KOPT-K1 (cell line): ENCODE data around the gene PTMS.

Experiments used
- H3K27ac ChIP-seq: fragments of 200-600 bp; sonication (generic); 2 replicates; pipeline ENCODE4 v1.5.1; 2016; ENCODE audit warnings: antibody characterized with exemption, mild to moderate bottlenecking, low read depth, low read length; ENCODE audit not compliant: poor library complexity, severe bottlenecking
- H3K36me3 ChIP-seq: fragments of 200-600 bp; sonication (generic); 2 replicates; pipeline ENCODE4 v1.5.1; 2017; ENCODE audit warnings: antibody characterized with exemption, mild to moderate bottlenecking, low read length, moderate library complexity; ENCODE audit not compliant: insufficient read depth
- H3K9me3 ChIP-seq: fragments of 200-600 bp; sonication (generic); 2 replicates; pipeline ENCODE4 v1.5.1; 2017; ENCODE audit warnings: antibody characterized with exemption, low read length, mild to moderate bottlenecking; ENCODE audit not compliant: insufficient read depth, poor library complexity, severe bottlenecking

PTMS gene

GRCh38 chr12:6773590-6774351 lies 7.6 kb downstream of the PTMS start:
- no peaks in the 10 kb centered on the region for H3K9me3 ChIP-seq
- no peaks in the 10 kb centered on the region for H3K36me3 ChIP-seq
- peak overlapping the region; percentile 48 for H3K27ac ChIP-seq

- H3K36me3 ChIP-seq = no peaks in the 10 kb centered on the region
- H3K9me3 ChIP-seq = no peaks in the 10 kb centered on the region
- H3K27ac ChIP-seq = peak overlapping the region; percentile 48
These were observed 8.4 kb downstream of the PTMS start for GRCh38 chr12:6774499-6775062.

- H3K27ac ChIP-seq = peak overlapping the region; percentile 48
- H3K9me3 ChIP-seq = no peaks in the 10 kb centered on the region
- no peaks in the 10 kb centered on the region for H3K36me3 ChIP-seq
These were observed 9.3 kb downstream of the PTMS start for GRCh38 chr12:6775185-6776174.

- no peaks in the 10 kb centered on the region for H3K9me3 ChIP-seq
- no peak overlapping the region for H3K27ac ChIP-seq
- H3K36me3 ChIP-seq = no peaks in the 10 kb centered on the region
These were observed 11.2 kb downstream of the PTMS start for GRCh38 chr12:6777386-6777785.

GRCh38 chr12:6778217-6778573 lies 12.0 kb downstream of the PTMS start:
- Histone ChIP-seq H3K36me3 (no peaks in the 10 kb centered on the region), H3K9me3 (no peaks in the 10 kb centered on the region), H3K27ac (no peak overlapping the region)

- no peaks in the 10 kb centered on the region for H3K36me3 ChIP-seq
- peak overlapping the region; percentile 4 for H3K27ac ChIP-seq
These were observed 12.7 kb downstream of the PTMS start for GRCh38 chr12:6778574-6779550.

GRCh38 chr12:6779708-6780432 lies 13.7 kb downstream of the PTMS start:
- no peaks in the 10 kb centered on the region for H3K9me3 ChIP-seq
- H3K36me3 ChIP-seq = no peaks in the 10 kb centered on the region
- H3K27ac ChIP-seq = peak overlapping the region; percentile 34

More at GRCh38 chr12:6778574-6779550, 12.7 kb downstream of the PTMS start:
- H3K9me3 ChIP-seq = no peaks in the 10 kb centered on the region

- Histone ChIP-seq H3K27ac (peak overlapping the region; percentile 34), H3K36me3 (no peaks in the 10 kb centered on the region), H3K9me3 (no peaks in the 10 kb centered on the region)
These were observed 14.4 kb downstream of the PTMS start for GRCh38 chr12:6780573-6780972.

- Histone ChIP-seq H3K9me3 (no peaks in the 10 kb centered on the region), H3K36me3 (no peaks in the 10 kb centered on the region), H3K27ac (peak overlapping the region; percentile 97)
These were observed 16.0 kb downstream of the PTMS start for GRCh38 chr12:6782119-6782518.

GRCh38 chr12:6782850-6783566 lies 16.8 kb downstream of the PTMS start:
- H3K27ac ChIP-seq = peak overlapping the region; percentile 97

GRCh38 chr12:6783828-6784227 lies 17.7 kb downstream of the PTMS start:
- no peaks in the 10 kb centered on the region for H3K9me3 ChIP-seq
- peak overlapping the region; percentile 97 for H3K27ac ChIP-seq
- no peaks in the 10 kb centered on the region for H3K36me3 ChIP-seq

More at GRCh38 chr12:6782850-6783566, 16.8 kb downstream of the PTMS start:
- no peaks in the 10 kb centered on the region for H3K9me3 ChIP-seq
- H3K36me3 ChIP-seq = no peaks in the 10 kb centered on the region

GRCh38 chr12:6784296-6784695 lies 18.1 kb downstream of the PTMS start:
- no peaks in the 10 kb centered on the region for H3K9me3 ChIP-seq
- H3K27ac ChIP-seq = peak overlapping the region; percentile 97
- H3K36me3 ChIP-seq = no peaks in the 10 kb centered on the region

- peak overlapping the region; percentile 97 for H3K27ac ChIP-seq
- no peaks in the 10 kb centered on the region for H3K9me3 ChIP-seq
- no peaks in the 10 kb centered on the region for H3K36me3 ChIP-seq
These were observed 18.6 kb downstream of the PTMS start for GRCh38 chr12:6784761-6785160.
